Activated T-helper 1 cell treated with anti-CD3 and anti-CD28 coated beads, Interleukin-12 subunit alpha, Interleukin-12 subunit beta, Interleukin-2, Interleukin-4 antibody, amounts not matched to agents 30 ng/mL and 10 ng/mL and 1 ng/mL, durations not matched to agents 14 hours and 24 hours and 36 hours (primary cell): ENCODE results near the gene ERMAP. TPM values are rescaled to one million over a fixed set of nuclear protein-coding genes. Genes with fewer than 3 reads are reported as not detected.

Experiments
- DNase-seq: peaks from one replicate; pipeline ENCODE4 v3.0.0; 2021; ENCODE audit warnings: low spot score
- H3K27ac Mint-ChIP-seq: one replicate; pipeline ENCODE4 v1.8.0; 2021; ENCODE audit warnings: mild to moderate bottlenecking, mixed read lengths
- H3K27me3 Mint-ChIP-seq: one replicate; pipeline ENCODE4 v1.8.0; 2022; ENCODE audit warnings: mild to moderate bottlenecking, moderate library complexity, mixed read lengths; ENCODE audit not compliant: insufficient read depth
- H3K36me3 Mint-ChIP-seq: one replicate; pipeline ENCODE4 v1.8.0; 2021; ENCODE audit warnings: low read depth, mixed read lengths
- H3K4me1 Mint-ChIP-seq: one replicate; pipeline ENCODE4 v1.8.0; 2021; ENCODE audit warnings: low read depth, mixed read lengths
- H3K4me3 Mint-ChIP-seq: one replicate; pipeline ENCODE4 v1.8.0; 2021; ENCODE audit warnings: mild to moderate bottlenecking, moderate library complexity, mixed read lengths
- H3K9me3 Mint-ChIP-seq: one replicate; pipeline ENCODE4 v1.8.0; 2021; ENCODE audit warnings: mixed read lengths
- intact Hi-C: fragments of 100-400 bp; cut with micrococcal nuclease; formaldehyde crosslinking; loops from one replicate; pipeline ENCODE4 v1.15.1; 2024
- total RNA-seq: library from RNA; stranded (reverse); gene quantifications from 2 replicates; pipeline ENCODE4 v1.2.3, GENCODE V29; 2022

ERMAP gene
- total RNA-seq, 1 donor from 2014 or later, result 3.7 TPM

DNA sequence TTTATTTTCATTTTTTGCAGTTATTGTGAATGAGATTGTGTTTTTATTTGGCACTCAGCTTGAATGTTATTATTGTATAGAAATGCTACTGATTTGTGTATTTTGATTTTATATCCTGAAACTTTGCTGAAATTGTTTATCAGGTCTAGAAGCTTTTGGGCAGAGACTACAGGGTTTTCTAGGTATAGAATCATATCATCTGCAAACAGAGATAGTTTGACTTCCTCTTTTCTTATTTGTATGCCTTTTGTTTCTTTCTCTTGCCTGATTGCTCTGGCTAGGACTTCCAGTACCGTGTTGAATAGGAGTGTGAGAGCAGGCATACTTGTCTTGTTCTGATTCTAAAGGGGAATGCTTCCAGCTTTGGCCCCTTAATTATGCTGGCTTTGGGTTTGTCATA is 56.7 kb downstream of the ERMAP start:
- peaks cover 10% of the 10 kb centered on the region for H3K9me3 Mint-ChIP-seq
- no peaks in the 10 kb centered on the region for H3K36me3 Mint-ChIP-seq
- H3K27me3 Mint-ChIP-seq, result peaks cover 15% of the 10 kb centered on the region
- intact Hi-C loops, result no loop called here
- no peak overlapping the region for H3K27ac Mint-ChIP-seq
- no peaks in the 10 kb centered on the region for H3K4me1 Mint-ChIP-seq
- H3K4me3 Mint-ChIP-seq, result no peak overlapping the region
- no peak for DNase-seq

- H3K27ac Mint-ChIP-seq, result no peak overlapping the region
These were observed 59.1 kb downstream of the ERMAP start for GRCh38 chr1:42876009-42876408.

DNA sequence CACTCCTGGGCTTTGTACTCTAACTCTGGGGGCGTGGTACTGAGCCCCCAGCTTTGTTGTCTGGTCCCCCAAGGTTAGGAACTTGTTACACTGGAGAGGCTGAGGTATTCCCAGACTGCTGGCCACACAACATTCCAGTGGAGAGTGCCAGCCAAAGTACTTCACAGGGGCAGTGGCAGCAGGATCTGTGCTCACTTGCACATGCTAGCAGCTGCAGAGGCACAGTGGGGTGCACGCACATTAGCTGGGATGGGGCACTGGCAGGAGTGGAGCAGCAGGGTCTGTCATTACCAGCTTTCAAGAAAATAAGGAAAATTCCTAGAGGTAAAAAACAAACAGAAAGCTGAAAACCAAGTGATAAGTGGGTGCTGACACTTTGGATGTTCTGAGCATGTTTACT is 60.5 kb downstream of the ERMAP start:
- Mint-ChIP-seq H3K27me3 (peaks cover 15% of the 10 kb centered on the region), H3K4me3 (no peak overlapping the region), H3K36me3 (no peaks in the 10 kb centered on the region), H3K27ac (no peak overlapping the region), H3K4me1 (no peaks in the 10 kb centered on the region), H3K9me3 (peaks cover 10% of the 10 kb centered on the region)
- intact Hi-C loops, result no loop called here
- no peak for DNase-seq

More at GRCh38 chr1:42876009-42876408, 59.1 kb downstream of the ERMAP start:
- intact Hi-C loops, result no loop called here
- DNase-seq, result no peak
- Mint-ChIP-seq H3K4me3 (no peak overlapping the region), H3K36me3 (no peaks in the 10 kb centered on the region), H3K9me3 (peaks cover 10% of the 10 kb centered on the region), H3K27me3 (peaks cover 14% of the 10 kb centered on the region), H3K4me1 (no peaks in the 10 kb centered on the region)

- no peak overlapping the region for H3K4me3 Mint-ChIP-seq
- DNase-seq, result no peak
- no peaks in the 10 kb centered on the region for H3K9me3 Mint-ChIP-seq
- intact Hi-C loops, result no loop called here
- H3K27ac Mint-ChIP-seq, result no peak overlapping the region
- peaks cover 19% of the 10 kb centered on the region for H3K27me3 Mint-ChIP-seq
- H3K36me3 Mint-ChIP-seq, result no peaks in the 10 kb centered on the region
- H3K4me1 Mint-ChIP-seq, result no peaks in the 10 kb centered on the region
These were observed 63.5 kb downstream of the ERMAP start for GRCh38 chr1:42880384-42880783.

DNA sequence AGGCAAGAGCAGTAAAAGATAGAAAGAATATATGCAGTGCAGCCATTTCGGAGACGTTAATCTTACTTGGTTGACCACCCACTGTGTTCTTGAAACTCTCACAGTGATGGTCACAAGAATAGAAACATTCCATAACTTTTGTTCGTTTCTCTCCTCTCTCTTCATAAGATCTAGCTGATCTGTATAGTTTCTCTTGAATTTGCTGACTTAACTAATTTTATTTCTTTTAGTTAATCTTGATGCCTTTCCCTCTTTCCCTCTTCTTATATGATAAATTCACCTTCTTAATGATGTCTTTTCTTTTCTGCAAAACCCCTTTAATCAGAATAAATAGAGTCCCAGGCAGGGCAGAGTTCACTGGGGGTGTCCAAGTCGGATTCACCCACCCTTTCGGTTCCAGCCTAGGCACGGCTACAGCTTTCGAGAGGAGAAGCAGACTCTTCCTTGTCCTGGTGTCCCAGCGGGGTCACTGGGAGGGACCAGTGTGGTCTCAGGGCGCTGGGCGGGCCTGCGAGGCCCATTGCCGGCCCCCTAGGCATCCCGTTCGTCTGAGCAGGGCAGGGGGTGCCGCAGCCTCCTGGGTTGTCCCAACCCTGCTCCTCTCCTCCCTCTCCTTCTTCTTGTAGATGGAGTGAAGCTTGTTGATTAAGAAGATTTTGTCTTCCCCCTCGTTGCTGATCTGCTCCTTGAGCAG is 69.3 kb downstream of the ERMAP start:
- Mint-ChIP-seq H3K27me3 (peaks cover 10% of the 10 kb centered on the region), H3K4me1 (no peaks in the 10 kb centered on the region), H3K9me3 (no peaks in the 10 kb centered on the region), H3K27ac (no peak overlapping the region), H3K4me3 (no peak overlapping the region), H3K36me3 (no peaks in the 10 kb centered on the region)
- intact Hi-C loops, result no loop called here
- DNase-seq, result no peak

DNA sequence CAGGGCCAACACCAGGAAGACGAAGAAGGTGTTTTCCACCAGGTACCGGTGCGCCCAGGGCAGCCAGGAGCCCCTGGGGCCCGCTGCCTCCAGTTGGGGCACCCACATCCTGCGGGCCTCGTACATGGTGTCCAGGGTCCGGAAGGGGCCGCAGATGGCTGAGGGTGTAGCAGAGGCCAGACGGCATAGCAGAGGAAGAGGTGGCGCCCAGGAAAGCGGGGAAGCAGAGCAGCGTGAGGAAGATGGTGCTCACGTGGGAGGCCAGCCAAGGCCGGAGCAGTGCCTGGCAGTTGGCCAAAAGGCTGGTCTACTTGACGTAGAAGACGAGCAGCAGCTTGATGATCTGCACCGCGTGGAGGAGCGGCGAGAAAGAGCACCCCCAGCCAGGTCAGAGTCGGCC is 69.9 kb downstream of the ERMAP start:
- Mint-ChIP-seq H3K4me3 (no peak overlapping the region), H3K9me3 (no peaks in the 10 kb centered on the region), H3K4me1 (no peaks in the 10 kb centered on the region), H3K27ac (no peak overlapping the region), H3K27me3 (peaks cover 11% of the 10 kb centered on the region), H3K36me3 (no peaks in the 10 kb centered on the region)
- DNase-seq, result no peak
- intact Hi-C loops, result no loop called here

- no peaks in the 10 kb centered on the region for H3K36me3 Mint-ChIP-seq
- intact Hi-C loops, result no loop called here
- no peak for DNase-seq
- H3K9me3 Mint-ChIP-seq, result no peaks in the 10 kb centered on the region
- H3K27me3 Mint-ChIP-seq, result peaks cover 9% of the 10 kb centered on the region
- H3K4me1 Mint-ChIP-seq, result no peaks in the 10 kb centered on the region
- no peak overlapping the region for H3K27ac Mint-ChIP-seq
- no peak overlapping the region for H3K4me3 Mint-ChIP-seq
These were observed 70.4 kb downstream of the ERMAP start for GRCh38 chr1:42887366-42887765.

- no peaks in the 10 kb centered on the region for H3K36me3 Mint-ChIP-seq
- intact Hi-C loops, result no loop called here
- no peak overlapping the region for H3K27ac Mint-ChIP-seq
- H3K4me1 Mint-ChIP-seq, result no peaks in the 10 kb centered on the region
- peaks cover 10% of the 10 kb centered on the region for H3K27me3 Mint-ChIP-seq
- H3K4me3 Mint-ChIP-seq, result no peak overlapping the region
- no peaks in the 10 kb centered on the region for H3K9me3 Mint-ChIP-seq
- DNase-seq, result no peak
These were observed 71.2 kb downstream of the ERMAP start for GRCh38 chr1:42888013-42888633.

DNA sequence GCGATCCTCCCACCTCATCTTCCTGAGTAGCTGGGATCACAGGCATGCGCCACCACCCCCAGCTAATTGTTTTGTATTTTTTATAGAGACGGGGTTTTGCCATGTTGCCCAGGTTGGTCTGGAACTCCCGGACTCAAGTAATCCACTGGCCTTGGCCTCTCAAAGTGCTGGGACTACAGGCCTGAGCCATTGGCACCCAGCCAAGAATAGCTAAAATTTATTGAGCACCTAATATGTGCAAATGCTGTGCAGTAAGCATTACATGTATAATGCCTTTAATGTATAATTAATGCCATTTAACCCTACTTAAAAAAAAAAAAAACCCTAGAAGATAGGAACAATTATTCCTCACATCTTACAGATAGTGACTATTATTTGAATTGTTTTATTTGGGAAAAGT is 72.3 kb downstream of the ERMAP start:
- Mint-ChIP-seq H3K4me1 (no peaks in the 10 kb centered on the region), H3K36me3 (no peaks in the 10 kb centered on the region), H3K27ac (no peak overlapping the region), H3K4me3 (no peak overlapping the region), H3K27me3 (peaks cover 10% of the 10 kb centered on the region), H3K9me3 (no peaks in the 10 kb centered on the region)
- intact Hi-C loops, result no loop called here
- DNase-seq, result no peak

DNA sequence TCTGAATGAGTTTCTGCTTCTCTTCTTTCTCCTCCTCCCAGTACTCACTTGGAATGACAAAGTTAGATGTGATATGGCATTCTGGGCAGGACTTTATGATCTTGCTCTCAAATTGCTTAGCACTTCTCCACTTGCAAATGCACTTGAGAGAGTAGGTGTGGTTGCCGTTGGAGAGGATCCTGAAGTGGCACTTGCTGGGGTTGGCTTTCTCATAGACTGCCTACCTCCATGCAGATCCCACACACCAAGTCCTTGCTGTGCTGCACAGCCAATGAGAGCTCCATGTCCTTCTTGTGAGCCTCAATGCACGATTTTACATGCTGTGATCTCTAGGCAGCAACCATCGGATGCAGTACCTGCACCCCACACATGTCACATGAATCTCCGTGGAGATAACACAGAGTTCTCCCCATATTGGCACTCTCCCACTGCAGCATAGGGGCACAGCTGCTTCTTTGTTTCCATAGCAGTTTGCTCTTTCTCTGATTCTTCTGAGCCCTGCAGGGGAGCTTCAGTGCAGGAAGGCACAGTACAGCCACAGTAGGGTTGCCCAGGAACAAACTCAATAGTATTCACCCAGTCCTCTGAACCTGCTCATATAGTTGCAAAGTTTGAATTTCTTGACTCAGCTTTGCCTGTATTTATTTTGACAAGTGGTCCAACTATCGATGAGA is 74.7 kb downstream of the ERMAP start:
- intact Hi-C loops, result no loop called here
- no peak overlapping the region for H3K27ac Mint-ChIP-seq
- no peaks in the 10 kb centered on the region for H3K9me3 Mint-ChIP-seq
- H3K27me3 Mint-ChIP-seq, result peaks cover 10% of the 10 kb centered on the region
- no peaks in the 10 kb centered on the region for H3K4me1 Mint-ChIP-seq
- H3K4me3 Mint-ChIP-seq, result no peak overlapping the region
- H3K36me3 Mint-ChIP-seq, result no peaks in the 10 kb centered on the region
- DNase-seq, result no peak

Other genes starting within 250 kb of the ERMAP start
- gene PPIH, start 158.7 kb upstream of the ERMAP start, total RNA-seq, result 89.7 and 94.6 TPM in 2 replicates
- gene YBX1, start 134.7 kb upstream of the ERMAP start, total RNA-seq, result 774 and 780 TPM in 2 replicates
- not detected in 2 replicates for gene CLDN19, start 76.9 kb upstream of the ERMAP start, total RNA-seq
- 44.9 and 51.4 TPM in 2 replicates for gene P3H1, start 50.1 kb upstream of the ERMAP start, total RNA-seq
- gene C1orf50, start 49.9 kb upstream of the ERMAP start, total RNA-seq, result 6.4 and 7.6 TPM in 2 replicates
- 0.12 and 0.29 TPM in 2 replicates for gene TMEM269, start 32.1 kb upstream of the ERMAP start, total RNA-seq
- gene SVBP, start 275 bp downstream of the ERMAP start, total RNA-seq, result 6.4 and 8.2 TPM in 2 replicates
- 10.0 and 12.9 TPM in 2 replicates for gene ZNF691, start 29.5 kb downstream of the ERMAP start, total RNA-seq
- gene SLC2A1, start 141.7 kb downstream of the ERMAP start, total RNA-seq, result 111 and 120 TPM in 2 replicates